AG09319 (cell line): ENCODE measurements around the gene CFLAR.
"Not testable (repeated sequence)": the region's sequence is repeated elsewhere in the genome, so short reads cannot be mapped to it uniquely, and the experiment has no call there.

ENCODE experiments used
- DNase-seq: peaks from one replicate; pipeline ENCODE4 v3.0.0-alpha.2; 2010; ENCODE audit warnings: low read depth; ENCODE audit errors: extremely low read depth
- CTCF ChIP-seq: IDR thresholded peaks from 2 replicates; pipeline ENCODE4 v1.5.1; 2011; ENCODE audit warnings: low read depth, mild to moderate bottlenecking, inconsistent platforms, low read length, moderate library complexity

Gene CFLAR

DNA sequence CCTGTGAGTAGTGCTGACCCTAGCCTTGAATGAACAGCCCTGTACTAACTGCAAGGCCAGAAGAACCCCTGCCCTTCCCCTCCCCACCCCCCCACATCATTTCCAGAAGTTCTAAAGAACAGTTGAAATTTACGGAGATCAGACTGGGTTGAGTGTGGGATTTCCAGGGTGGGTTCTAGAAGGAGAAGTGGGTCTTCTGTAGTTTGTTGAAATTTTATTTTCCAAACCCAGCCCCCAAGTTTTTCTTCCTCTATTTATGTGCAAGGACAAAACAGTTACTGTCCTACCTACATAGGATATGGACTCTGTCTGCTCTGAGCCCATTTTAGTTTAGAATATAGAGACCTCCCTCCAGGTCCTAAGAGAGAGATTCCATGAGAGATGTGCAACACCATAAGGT is 40.7 kb downstream of the CFLAR start:
- no peak for TF ChIP-seq CTCF
- no peak for DNase-seq

GRCh38 chr2:201157694-201158093 is 41.7 kb downstream of the CFLAR start:
- no peak for TF ChIP-seq CTCF
- no peak for DNase-seq

DNA sequence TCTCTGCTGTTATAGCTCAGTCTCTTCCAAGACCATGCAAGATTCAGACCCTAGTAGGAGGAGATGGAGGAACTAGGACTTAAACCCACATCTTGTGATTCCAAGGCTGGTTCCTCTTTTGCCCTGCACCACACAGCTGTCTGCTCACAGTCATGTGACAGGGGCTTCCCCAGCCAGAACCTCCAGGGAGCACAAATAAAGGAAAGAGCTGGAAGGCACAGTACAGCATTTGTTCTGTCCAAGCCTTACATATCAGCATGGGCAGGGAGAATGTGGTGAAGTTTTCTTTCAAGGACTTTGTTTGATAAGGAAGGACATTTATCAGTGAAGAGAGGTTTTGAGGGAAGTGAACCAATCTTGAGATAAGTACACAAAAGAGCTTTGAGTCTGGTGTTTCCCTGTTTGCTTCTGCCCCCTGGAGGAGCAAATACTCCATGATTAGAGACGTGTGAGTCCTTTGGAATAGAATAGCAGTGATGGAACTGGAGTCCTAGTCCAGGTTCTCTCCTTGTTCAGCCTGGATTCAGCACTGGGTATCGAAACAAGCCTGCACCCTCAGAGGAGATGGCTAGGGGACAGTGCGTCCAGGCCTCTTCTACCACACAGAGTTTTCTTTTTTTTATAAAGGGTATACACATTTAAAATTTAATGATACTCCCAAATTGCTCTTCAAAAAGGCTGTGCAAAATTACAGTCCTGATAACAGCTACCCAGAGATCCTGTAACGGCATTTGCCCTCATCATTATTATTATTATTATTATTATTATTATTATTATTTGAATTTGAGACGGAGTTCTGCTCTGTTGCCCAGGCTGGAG is 42.4 kb downstream of the CFLAR start:
- DNase-seq: peak; percentile 56
- peak; percentile 71 for TF ChIP-seq CTCF

DNA sequence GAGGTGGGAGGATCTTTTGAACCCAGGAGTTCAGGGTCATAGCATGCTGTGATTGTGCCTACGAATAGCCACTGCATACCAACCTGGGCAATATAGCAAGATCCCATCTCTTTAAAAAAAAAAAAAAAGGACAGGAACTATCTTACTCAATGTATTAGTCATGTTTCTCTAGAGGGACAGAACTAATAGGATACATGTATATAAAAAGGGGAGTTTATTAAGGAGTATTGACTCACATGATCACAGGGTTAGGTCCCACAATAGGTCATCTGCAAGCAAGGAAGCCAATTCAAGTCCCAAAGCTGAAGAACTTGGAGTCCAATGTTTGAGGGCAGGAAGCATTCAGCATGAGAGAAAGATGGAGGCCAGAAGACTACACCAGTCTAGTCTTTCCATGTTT is 48.2 kb downstream of the CFLAR start:
- DNase-seq: no peak
- TF ChIP-seq CTCF: no peak

DNA sequence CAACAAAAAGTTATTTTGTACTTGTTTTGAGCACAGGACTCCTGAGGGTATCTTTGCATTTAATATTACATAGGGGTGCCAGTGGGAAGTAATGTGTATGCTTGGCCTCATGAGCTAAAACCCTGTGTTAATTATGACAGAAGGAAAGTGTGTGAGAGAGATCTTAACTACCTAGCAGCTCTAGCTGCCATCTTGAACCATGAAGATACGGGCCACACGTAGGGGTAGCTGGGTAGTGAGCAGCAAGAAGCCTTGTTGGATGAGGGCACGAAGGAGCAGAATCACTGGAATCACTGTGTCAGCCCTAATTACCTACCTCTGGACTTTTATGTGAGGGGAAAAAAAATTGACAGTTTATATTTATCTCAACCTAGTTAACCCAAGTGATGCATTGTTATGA is 51.6 kb downstream of the CFLAR start:
- no peak for TF ChIP-seq CTCF
- DNase-seq: no peak

GRCh38 chr2:201168496-201168895 is 52.5 kb downstream of the CFLAR start:
- not testable (repeated sequence) for DNase-seq

GRCh38 chr2:201171259-201171814 is 55.4 kb downstream of the CFLAR start:
- DNase-seq: no peak
- TF ChIP-seq CTCF: no peak

- no peak for TF ChIP-seq CTCF
- DNase-seq: no peak
Measured at GRCh38 chr2:201172279-201172678, 56.3 kb downstream of the CFLAR start.
